Stimulated activated CD8-positive, alpha-beta memory T cell treated with anti-CD3 and anti-CD28 coated beads, Interleukin-15, amount 100 ng/mL, for 48 hours (primary cell): Measurements from ENCODE around the gene GDF10.

Source experiments
- DNase-seq, 2 donors: peaks; one replicate each; pipeline ENCODE4 v3.0.0-alpha.2; 2020; ENCODE audit warnings: low read depth in 2 of 2

Gene GDF10

GRCh38 chr10:47314416-47314970, 14.5 kb downstream of the GDF10 start:
- DNase-seq, result no peak

- DNase-seq, result no peak
Observed at GRCh38 chr10:47315421-47315820, 15.4 kb downstream of the GDF10 start.

GRCh38 chr10:47316131-47316530, 16.1 kb downstream of the GDF10 start:
- no peak for DNase-seq

DNA sequence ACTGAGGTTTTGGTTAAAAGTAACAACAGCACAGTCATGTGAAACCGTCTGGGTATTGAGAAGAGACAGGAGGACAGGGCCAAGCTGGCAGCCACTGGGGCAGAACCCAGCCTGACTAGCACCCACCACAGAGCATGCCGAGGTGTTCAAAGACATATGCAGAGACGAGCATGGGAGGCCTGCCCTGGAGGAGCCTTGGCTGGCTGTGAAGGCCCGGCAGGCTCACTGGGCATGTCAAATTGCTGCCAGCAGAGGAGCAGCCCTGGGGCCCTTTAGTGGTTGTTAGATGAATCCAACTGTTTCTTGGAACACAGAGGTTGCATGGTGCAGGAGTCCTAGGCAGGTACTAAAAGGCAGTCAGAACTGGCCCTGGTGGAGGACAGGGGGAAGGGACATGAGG, 17.3 kb downstream of the GDF10 start:
- DNase-seq, result no peak

DNA sequence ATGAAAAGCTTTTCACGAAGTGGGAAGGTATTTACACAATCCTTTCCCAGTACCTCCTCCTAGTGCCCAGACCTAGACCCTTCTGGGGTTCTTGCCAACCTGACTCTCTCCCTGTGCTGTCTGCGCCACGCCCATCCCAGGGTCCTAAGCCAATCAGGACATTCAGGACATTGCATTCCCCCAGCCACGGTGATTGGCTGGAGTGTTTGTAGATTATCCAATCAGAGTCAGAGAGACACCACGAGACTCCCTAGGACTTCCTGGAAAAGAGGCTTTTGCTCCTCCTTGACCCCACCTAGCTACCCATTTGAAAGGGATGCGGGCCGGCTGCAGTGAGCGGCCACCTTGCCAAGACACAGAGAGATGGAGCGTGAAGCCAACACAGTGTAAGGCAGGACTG, 18.7 kb downstream of the GDF10 start:
- DNase-seq, result no peak

- DNase-seq, result no peak
Observed at GRCh38 chr10:47319784-47320183, 19.8 kb downstream of the GDF10 start.

GRCh38 chr10:47320812-47321211, 20.8 kb downstream of the GDF10 start:
- DNase-seq, result no peak

- DNase-seq, result no peak
Observed at GRCh38 chr10:47321521-47322195, 21.7 kb downstream of the GDF10 start.

GRCh38 chr10:47322300-47323061, 22.5 kb downstream of the GDF10 start, which contains the start of gene GDF2:
TSS of gene GDF2 (plus strand) at chr10:47322454. CDS start at chr10:47322669, 215 bp downstream.
- DNase-seq, result no peak

- no peak for DNase-seq
Observed at GRCh38 chr10:47323087-47323486, 23.1 kb downstream of the GDF10 start.

GRCh38 chr10:47323636-47324296, 23.8 kb downstream of the GDF10 start:
- no peak for DNase-seq

- no peak for DNase-seq
Observed at GRCh38 chr10:47325303-47326291, 25.6 kb downstream of the GDF10 start.

- DNase-seq, result no peak
Observed at GRCh38 chr10:47326306-47326926, 26.4 kb downstream of the GDF10 start.

DNA sequence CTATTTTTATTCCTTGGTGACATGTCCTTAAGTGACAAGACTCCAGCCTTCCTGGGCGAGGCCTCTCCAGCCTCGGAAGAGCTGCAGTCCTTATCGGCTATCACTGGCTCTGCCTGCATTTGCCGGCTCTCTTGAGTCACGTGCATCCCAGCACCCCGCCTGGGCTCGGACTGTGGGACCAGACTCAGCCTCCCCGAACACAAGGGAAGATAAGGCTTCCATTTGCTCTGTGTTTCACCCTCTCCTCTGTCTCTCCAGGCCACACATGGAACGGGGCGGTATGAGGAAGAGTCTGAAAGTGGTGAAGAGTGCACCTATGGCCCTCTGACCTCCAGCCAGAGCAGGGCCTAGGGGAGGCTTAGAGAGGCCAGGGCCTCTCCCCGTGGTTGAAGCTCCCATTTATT, 26.9 kb downstream of the GDF10 start:
- DNase-seq, result no peak

- no peak for DNase-seq
Observed at GRCh38 chr10:47329855-47330254, 29.9 kb downstream of the GDF10 start.

- DNase-seq, result no peak
Observed at GRCh38 chr10:47330366-47330765, 30.4 kb downstream of the GDF10 start.

GRCh38 chr10:47330804-47331203, 30.8 kb downstream of the GDF10 start:
- no peak for DNase-seq

- no peak for DNase-seq
Observed at GRCh38 chr10:47331491-47331890, 31.5 kb downstream of the GDF10 start.

- no peak for DNase-seq
Observed at GRCh38 chr10:47331954-47332353, 32.0 kb downstream of the GDF10 start.

DNA sequence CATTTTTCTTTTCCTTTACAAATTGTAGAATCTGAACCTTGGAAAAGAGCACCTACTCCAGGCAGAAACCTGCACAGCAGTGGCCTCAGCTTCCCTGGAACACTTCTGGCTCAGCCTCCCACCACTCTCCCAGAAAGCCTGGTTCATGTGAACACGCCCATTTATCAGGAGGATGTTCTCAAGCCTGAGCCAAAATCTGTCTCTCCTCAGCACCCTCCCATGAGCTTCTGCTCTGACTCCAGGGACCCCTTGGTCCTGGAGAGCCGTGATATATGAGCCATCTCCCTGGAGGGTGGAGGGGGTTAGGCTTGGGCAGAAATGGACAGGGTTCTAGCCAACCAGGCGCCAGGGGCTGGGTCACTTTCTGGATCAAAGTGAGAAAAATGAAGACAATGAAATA, 32.4 kb downstream of the GDF10 start:
- no peak for DNase-seq

GRCh38 chr10:47332946-47333345, 32.9 kb downstream of the GDF10 start:
- no peak for DNase-seq
